BJ (cell line): ENCODE measurements around the gene ELAVL2. TPM values are rescaled to one million over a fixed set of nuclear protein-coding genes. Genes with fewer than 3 reads are reported as not detected.

ENCODE experiments used
- CTCF ChIA-PET: fragments of 350-600 bp; formaldehyde crosslinking; extraction: SDS; loops from one replicate; lab custom pipeline; 2021; ENCODE audit warnings: antibody characterized with exemption, inconsistent platforms; lab: Yijun Ruan, JAX
- POLR2A ChIA-PET: fragments of 300-600 bp; sonication (Branson Sonifier 250); formaldehyde crosslinking; extraction: SDS; loops from one replicate; lab custom pipeline; 2021; ENCODE audit warnings: antibody characterized with exemption; lab: Charles Lee
- DNase-seq: peaks from one replicate; pipeline ENCODE4 v3.0.0-alpha.2; 2011; ENCODE audit warnings: low read depth
- H3K27me3 ChIP-seq: 2 replicates; pipeline ENCODE4 v1.6.0; 2011; ENCODE audit warnings: low read length; ENCODE audit not compliant: control insufficient read depth, insufficient read depth
- H3K36me3 ChIP-seq: 2 replicates; pipeline ENCODE4 v1.5.1; 2011; ENCODE audit warnings: low read length; ENCODE audit not compliant: control insufficient read depth, insufficient read depth
- H3K4me3 ChIP-seq: 2 replicates; pipeline ENCODE4 v1.5.1; 2011; ENCODE audit warnings: low read depth, mild to moderate bottlenecking, control low read depth, low read length
- polyA minus RNA-seq: library from RNA; depleted of rRNA, polyadenylated mRNA; stranded (reverse); fragments of >200 nt; gene quantifications from 2 replicates; pipeline ENCODE4 v1.2.3, GENCODE V29; 2011; rRNA and poly(A)+ RNA removed
- polyA plus RNA-seq: library from polyadenylated mRNA; depleted of rRNA; stranded (reverse); fragments of >200 nt; gene quantifications from 2 replicates; pipeline ENCODE4 v1.2.3, GENCODE V29; 2011; rRNA removed
- TF ChIP-seq, protein P1 (sequence below): IDR thresholded peaks from 2 replicates; pipeline ENCODE4 v1.5.1; 2011; ENCODE audit warnings: low read depth, mild to moderate bottlenecking, control low read depth, inconsistent platforms, low read length, moderate library complexity; ENCODE audit not compliant: insufficient read depth

ELAVL2 gene
- polyA plus RNA-seq: 0.04 and 0.28 TPM in 2 replicates
- 0.09 and 0.67 TPM in 2 replicates for polyA minus RNA-seq

DNA sequence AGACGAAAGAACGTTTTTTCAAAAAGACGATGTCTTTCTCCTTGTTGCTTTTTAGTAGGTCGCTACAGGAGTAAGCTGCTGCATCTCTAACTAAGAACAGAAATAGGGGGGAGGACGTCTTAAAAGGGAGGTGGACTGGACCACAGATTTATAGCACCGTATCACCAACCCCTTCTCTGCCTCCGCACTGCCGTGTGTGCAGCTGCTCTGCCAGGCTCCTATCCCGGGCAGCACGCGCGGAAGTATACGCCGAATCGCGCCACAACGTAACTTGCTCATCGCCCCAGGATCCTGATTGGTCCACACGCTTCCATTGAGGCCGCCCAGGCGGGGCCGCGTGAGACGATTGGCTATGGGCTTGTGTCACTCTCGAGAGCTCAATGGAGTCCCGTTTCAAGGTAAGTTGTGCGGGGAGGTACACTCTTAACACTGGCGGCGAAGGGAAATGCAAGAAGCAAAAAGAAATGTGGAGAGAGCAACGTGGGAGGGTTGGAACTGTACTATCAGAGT is at the start of gene ELAVL2:
Gene ELAVL2 (minus strand): TSS at position 121 of the 510 bp plus-strand sequence. CDS start 64,006 bp downstream, outside the sequence.
- H3K4me3 ChIP-seq: peak within 1 kb of the TSS; percentile 39
- CTCF ChIA-PET: no interaction called here

DNA sequence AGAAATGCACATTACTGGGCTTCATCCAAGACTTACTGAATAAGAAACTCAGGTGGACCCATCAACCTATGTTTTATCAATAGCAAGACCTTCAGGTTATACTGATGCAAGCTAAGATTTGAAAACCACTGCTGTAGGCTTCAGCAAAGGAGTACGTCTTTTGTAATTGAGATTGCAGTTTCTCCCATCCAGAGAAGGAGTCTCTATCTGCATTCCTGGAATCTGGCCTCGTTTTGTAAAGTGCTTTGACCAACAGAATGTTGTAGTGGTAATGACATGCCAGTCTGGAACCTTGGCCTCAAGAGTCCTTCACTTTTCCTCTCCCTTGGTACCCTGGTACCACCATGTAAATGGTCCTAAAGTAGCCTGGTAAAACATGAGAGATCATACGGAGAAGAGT is 32.2 kb upstream of the ELAVL2 start:
- H3K36me3 ChIP-seq: no peaks in the 10 kb centered on the region
- TF ChIP-seq, protein P1, sequence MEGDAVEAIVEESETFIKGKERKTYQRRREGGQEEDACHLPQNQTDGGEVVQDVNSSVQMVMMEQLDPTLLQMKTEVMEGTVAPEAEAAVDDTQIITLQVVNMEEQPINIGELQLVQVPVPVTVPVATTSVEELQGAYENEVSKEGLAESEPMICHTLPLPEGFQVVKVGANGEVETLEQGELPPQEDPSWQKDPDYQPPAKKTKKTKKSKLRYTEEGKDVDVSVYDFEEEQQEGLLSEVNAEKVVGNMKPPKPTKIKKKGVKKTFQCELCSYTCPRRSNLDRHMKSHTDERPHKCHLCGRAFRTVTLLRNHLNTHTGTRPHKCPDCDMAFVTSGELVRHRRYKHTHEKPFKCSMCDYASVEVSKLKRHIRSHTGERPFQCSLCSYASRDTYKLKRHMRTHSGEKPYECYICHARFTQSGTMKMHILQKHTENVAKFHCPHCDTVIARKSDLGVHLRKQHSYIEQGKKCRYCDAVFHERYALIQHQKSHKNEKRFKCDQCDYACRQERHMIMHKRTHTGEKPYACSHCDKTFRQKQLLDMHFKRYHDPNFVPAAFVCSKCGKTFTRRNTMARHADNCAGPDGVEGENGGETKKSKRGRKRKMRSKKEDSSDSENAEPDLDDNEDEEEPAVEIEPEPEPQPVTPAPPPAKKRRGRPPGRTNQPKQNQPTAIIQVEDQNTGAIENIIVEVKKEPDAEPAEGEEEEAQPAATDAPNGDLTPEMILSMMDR: no peak
- ChIA-PET POLR2A (no interaction called here), CTCF (no interaction called here)
- DNase-seq: no peak
- H3K4me3 ChIP-seq: no peak overlapping the region
- H3K27me3 ChIP-seq: no peaks in the 10 kb centered on the region

More for the DNA sequence above, at the start of gene ELAVL2:
- TF ChIP-seq, protein P1: no peak
- POLR2A ChIA-PET: no interaction called here
- peak; percentile 77 for DNase-seq
- H3K27me3 ChIP-seq: peaks cover 15% of the 10 kb centered on the region
- no peaks in the 10 kb centered on the region for H3K36me3 ChIP-seq

DNA sequence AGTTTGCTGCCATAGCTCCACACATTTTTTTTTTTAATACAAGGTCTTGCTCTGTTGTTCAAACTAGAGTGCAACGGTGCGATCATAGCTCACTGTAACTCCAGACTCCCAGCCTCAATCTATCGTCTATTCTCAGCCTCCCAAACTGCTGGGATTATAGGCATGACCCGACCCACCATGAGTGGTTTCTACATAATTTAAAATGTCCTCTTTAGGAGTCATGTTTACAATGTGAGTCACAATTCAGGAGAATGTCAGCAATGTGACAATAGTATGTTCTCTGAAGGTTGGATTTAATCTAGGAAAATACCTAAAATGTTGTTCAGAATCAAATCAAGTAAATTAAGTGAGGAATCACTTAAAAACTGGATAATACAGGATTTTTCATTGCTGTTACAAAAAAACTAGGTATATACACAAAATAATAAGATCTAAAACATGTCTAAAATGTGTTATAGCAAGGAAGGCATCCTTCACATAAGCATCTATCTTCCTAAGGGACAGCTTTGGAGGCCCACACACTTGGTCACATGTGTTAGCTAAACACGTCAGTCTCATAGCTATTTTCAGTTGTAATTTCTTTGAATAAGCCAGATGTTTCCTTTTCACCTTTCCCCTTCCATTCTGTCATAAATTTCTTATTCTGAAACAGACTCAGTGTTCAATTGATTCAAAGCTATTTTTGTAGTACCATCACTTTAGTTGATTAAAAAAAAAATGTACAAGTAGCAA is 30.0 kb upstream of the ELAVL2 start:
- ChIA-PET POLR2A (no interaction called here), CTCF (no interaction called here)
- H3K36me3 ChIP-seq: no peaks in the 10 kb centered on the region
- TF ChIP-seq, protein P1: no peak
- H3K27me3 ChIP-seq: no peaks in the 10 kb centered on the region
- no peak for DNase-seq
- no peak overlapping the region for H3K4me3 ChIP-seq

DNA sequence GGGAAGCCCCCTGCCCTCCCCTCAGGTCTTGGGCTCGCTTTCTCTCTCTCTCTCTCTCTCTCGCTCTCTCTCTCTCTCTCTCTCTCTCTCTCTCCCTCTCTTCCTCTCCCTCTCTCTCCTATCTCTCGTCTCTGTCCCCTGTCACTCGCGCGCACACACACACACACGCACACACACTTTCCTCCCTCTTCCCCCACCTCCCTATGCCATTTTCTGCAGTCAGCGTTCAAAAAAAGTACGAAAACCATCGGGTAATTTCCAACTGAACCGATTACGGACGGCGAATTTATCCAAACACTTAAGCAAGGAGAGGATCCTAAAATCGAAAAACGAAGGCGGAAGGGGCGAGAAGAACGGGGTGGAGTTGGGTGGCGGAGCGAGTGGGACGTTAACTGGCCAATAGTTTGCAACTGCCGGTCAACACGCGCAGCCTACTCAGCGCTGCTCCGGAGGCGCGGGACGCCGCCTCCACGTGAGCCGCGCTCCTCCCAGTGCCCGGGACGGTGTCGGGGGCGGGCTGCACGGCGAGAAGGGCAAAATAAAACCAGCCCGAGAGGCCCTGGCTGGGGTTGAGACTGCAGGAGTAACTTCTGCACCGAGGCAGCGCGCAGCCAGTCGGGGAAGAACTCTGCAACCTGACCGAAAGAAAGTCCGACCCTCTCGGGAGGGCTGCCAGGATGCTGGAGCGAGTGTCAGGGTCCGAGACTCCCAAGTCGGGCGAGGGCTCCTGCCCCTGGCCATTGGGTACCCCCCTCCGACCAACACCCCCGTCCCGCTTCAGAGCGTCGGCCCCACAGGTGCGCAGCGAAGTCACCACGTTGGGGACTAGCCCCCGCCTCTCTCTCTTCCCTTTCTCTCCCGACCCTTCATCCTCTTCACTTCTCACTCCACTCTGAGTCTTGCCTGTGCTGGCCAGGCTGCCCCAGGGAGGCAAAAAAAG is 24.9 kb upstream of the ELAVL2 start:
- CTCF ChIA-PET: no interaction called here
- H3K36me3 ChIP-seq: no peaks in the 10 kb centered on the region
- TF ChIP-seq, protein P1: no peak
- peak overlapping the region; percentile 12; the same call in 1 of the 2 replicates for H3K4me3 ChIP-seq
- H3K27me3 ChIP-seq: no peaks in the 10 kb centered on the region
- POLR2A ChIA-PET: no interaction called here
- no peak for DNase-seq

DNA sequence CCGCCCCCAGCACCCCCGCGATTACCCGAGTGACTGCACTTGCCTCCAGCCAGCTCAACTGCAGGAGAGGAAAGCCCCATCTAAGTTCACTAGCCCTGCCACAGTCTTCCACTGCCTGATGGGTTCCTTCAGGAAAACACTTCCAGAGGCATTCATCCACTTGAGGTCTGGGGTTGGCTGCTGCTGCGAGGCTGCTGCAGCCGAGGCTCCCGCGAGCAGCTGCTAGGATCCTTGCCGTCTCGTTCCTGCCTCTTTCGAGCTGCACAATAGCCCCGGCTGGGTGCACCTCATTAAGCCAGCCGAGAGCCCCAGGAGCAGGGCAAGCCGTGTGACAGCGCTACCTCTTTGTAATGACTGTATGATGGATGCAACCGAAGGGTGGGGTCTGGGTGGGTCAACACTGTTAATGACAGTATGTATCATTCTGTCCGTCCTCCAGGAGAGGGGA is 24.2 kb upstream of the ELAVL2 start:
- no peak overlapping the region for H3K4me3 ChIP-seq
- H3K36me3 ChIP-seq: no peaks in the 10 kb centered on the region
- POLR2A ChIA-PET: no interaction called here
- TF ChIP-seq, protein P1: no peak
- CTCF ChIA-PET: no interaction called here
- H3K27me3 ChIP-seq: no peaks in the 10 kb centered on the region
- no peak for DNase-seq
